ENCODE data around the gene ELMO1. TPM values are rescaled to one million over a fixed set of nuclear protein-coding genes. Genes with fewer than 3 reads are reported as not detected.

The ELMO1 gene
- total RNA-seq, 1 donor from 2014 or later, result not detected

GRCh38 chr7:36871863-36872262 is 576.8 kb downstream of the ELMO1 start:
- DNase-seq (ENCODE audit: extremely low spot score, unreplicated experiment), result no peak
- TF ChIP-seq, protein P1, sequence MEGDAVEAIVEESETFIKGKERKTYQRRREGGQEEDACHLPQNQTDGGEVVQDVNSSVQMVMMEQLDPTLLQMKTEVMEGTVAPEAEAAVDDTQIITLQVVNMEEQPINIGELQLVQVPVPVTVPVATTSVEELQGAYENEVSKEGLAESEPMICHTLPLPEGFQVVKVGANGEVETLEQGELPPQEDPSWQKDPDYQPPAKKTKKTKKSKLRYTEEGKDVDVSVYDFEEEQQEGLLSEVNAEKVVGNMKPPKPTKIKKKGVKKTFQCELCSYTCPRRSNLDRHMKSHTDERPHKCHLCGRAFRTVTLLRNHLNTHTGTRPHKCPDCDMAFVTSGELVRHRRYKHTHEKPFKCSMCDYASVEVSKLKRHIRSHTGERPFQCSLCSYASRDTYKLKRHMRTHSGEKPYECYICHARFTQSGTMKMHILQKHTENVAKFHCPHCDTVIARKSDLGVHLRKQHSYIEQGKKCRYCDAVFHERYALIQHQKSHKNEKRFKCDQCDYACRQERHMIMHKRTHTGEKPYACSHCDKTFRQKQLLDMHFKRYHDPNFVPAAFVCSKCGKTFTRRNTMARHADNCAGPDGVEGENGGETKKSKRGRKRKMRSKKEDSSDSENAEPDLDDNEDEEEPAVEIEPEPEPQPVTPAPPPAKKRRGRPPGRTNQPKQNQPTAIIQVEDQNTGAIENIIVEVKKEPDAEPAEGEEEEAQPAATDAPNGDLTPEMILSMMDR (IDR thresholded peaks at IDR 0.05), result no peak
- Mint-ChIP-seq H3K9me3 (ENCODE audit: unreplicated experiment) (no peaks in the 10 kb centered on the region), H3K27ac (ENCODE audit: unreplicated experiment) (no peak overlapping the region), H3K4me3 (ENCODE audit: unreplicated experiment) (no peak overlapping the region), H3K27me3 (ENCODE audit: unreplicated experiment) (peaks cover 6% of the 10 kb centered on the region), H3K4me1 (ENCODE audit: unreplicated experiment) (no peaks in the 10 kb centered on the region), H3K36me3 (ENCODE audit: unreplicated experiment) (no peaks in the 10 kb centered on the region)

DNA sequence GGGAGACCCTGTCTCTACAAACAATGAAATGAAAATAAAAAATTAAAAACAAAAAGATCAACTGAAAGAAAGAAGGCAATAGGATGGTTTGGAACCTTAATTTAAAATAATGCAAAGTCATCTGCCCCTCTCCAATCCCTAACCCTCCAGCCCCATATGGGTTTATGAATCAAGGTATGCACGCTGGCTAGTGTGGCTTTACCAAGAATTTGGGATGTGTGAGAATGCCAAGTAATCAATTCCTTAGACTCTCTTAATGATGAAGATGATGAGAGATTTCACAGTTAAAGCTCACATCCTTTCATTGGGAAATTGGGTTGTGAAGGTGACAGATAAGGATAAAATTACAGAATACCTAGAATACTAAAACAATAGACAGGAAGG is 577.3 kb downstream of the ELMO1 start:
- TF ChIP-seq, protein P1 (IDR thresholded peaks at IDR 0.05), result no peak
- no peak for DNase-seq (ENCODE audit: extremely low spot score, unreplicated experiment)
- H3K36me3 Mint-ChIP-seq (ENCODE audit: unreplicated experiment), result no peaks in the 10 kb centered on the region
- H3K27ac Mint-ChIP-seq (ENCODE audit: unreplicated experiment), result no peak overlapping the region
- H3K9me3 Mint-ChIP-seq (ENCODE audit: unreplicated experiment), result no peaks in the 10 kb centered on the region
- H3K4me1 Mint-ChIP-seq (ENCODE audit: unreplicated experiment), result no peaks in the 10 kb centered on the region
- no peak overlapping the region for H3K4me3 Mint-ChIP-seq (ENCODE audit: unreplicated experiment)
- H3K27me3 Mint-ChIP-seq (ENCODE audit: unreplicated experiment), result peaks cover 6% of the 10 kb centered on the region

- TF ChIP-seq, protein P1 (IDR thresholded peaks at IDR 0.05), result no peak
- Mint-ChIP-seq H3K36me3 (ENCODE audit: unreplicated experiment) (no peaks in the 10 kb centered on the region), H3K4me1 (ENCODE audit: unreplicated experiment) (no peaks in the 10 kb centered on the region), H3K27ac (ENCODE audit: unreplicated experiment) (no peak overlapping the region), H3K9me3 (ENCODE audit: unreplicated experiment) (no peaks in the 10 kb centered on the region), H3K4me3 (ENCODE audit: unreplicated experiment) (no peak overlapping the region), H3K27me3 (ENCODE audit: unreplicated experiment) (peaks cover 6% of the 10 kb centered on the region)
- DNase-seq (ENCODE audit: extremely low spot score, unreplicated experiment), result no peak
Measured at GRCh38 chr7:36870625-36871354, 577.9 kb downstream of the ELMO1 start.

GRCh38 chr7:36868727-36869411 is 579.8 kb downstream of the ELMO1 start:
- no peak for DNase-seq (ENCODE audit: extremely low spot score, unreplicated experiment)
- peaks cover 6% of the 10 kb centered on the region for H3K27me3 Mint-ChIP-seq (ENCODE audit: unreplicated experiment)
- H3K4me1 Mint-ChIP-seq (ENCODE audit: unreplicated experiment), result no peaks in the 10 kb centered on the region
- TF ChIP-seq, protein P1 (IDR thresholded peaks at IDR 0.05), result no peak
- H3K9me3 Mint-ChIP-seq (ENCODE audit: unreplicated experiment), result no peaks in the 10 kb centered on the region
- H3K36me3 Mint-ChIP-seq (ENCODE audit: unreplicated experiment), result no peaks in the 10 kb centered on the region
- H3K27ac Mint-ChIP-seq (ENCODE audit: unreplicated experiment), result no peak overlapping the region
- H3K4me3 Mint-ChIP-seq (ENCODE audit: unreplicated experiment), result no peak overlapping the region

DNA sequence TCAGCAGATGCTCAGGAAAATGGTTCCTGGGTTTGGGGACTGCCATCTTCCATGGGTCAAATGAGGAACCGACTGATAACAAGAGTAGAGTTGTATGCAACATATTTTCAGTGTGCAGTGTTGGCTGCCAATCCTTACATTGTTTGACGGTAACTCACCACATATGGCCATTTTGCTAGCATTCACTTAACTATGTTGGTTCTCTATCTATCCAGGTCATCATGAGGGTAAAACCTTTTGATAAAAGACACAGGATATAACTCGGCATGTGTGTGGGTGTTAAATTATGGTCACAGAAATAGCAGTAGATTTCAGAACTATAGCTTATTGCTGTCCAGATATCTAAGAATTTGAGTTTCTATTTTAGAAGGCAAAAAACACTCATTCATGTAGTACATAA is 583.6 kb downstream of the ELMO1 start:
- no peaks in the 10 kb centered on the region for H3K36me3 Mint-ChIP-seq (ENCODE audit: unreplicated experiment)
- H3K4me3 Mint-ChIP-seq (ENCODE audit: unreplicated experiment), result no peak overlapping the region
- H3K4me1 Mint-ChIP-seq (ENCODE audit: unreplicated experiment), result no peaks in the 10 kb centered on the region
- no peak overlapping the region for H3K27ac Mint-ChIP-seq (ENCODE audit: unreplicated experiment)
- TF ChIP-seq, protein P1 (IDR thresholded peaks at IDR 0.05), result no peak
- DNase-seq (ENCODE audit: extremely low spot score, unreplicated experiment), result no peak
- peaks cover 6% of the 10 kb centered on the region for H3K27me3 Mint-ChIP-seq (ENCODE audit: unreplicated experiment)
- no peaks in the 10 kb centered on the region for H3K9me3 Mint-ChIP-seq (ENCODE audit: unreplicated experiment)
